HG02884 (cell line): ENCODE data around the gene GALNT16.
A peak's percentile ranks its signal among the peaks of the same experiment; 100 is the strongest.

ENCODE experiments used
- ATAC-seq: cut with Tn5 transposase; IDR thresholded peaks from one replicate; pipeline ENCODE4 v1.9.1; 2021; ENCODE audit warnings: mild to moderate bottlenecking, moderate library complexity; ENCODE audit not compliant: unreplicated experiment

Gene GALNT16

DNA sequence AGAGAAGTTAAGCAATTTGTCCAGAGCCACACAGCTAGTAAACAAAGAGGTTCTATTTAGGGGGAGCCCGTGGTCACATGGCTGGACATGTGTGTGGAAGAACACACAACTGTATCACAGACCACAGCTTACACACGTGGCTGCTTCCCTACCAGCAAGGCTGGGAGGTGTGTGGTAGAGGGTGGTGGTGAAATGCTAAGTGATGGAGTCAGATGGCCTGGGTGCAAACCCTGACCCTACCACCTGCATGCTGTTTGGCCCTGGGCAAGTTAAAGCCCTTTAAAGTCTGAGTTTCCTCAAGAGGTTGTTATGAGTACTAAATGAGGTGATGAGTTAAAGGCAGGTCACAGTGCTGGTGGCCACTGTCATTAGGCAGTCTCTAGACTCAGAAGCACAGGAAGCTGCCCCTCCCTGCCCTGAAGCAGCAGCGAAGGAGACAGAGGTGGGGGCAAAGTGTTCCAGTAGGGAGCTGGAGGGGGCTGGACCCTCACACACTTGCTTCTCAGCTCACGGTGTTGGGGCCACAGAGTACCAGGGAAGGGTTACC lies 73.9 kb downstream of the GALNT16 start:
- ATAC-seq: no peak

- ATAC-seq: no peak
Measured at GRCh38 chr14:69334576-69334975, 74.6 kb downstream of the GALNT16 start.

DNA sequence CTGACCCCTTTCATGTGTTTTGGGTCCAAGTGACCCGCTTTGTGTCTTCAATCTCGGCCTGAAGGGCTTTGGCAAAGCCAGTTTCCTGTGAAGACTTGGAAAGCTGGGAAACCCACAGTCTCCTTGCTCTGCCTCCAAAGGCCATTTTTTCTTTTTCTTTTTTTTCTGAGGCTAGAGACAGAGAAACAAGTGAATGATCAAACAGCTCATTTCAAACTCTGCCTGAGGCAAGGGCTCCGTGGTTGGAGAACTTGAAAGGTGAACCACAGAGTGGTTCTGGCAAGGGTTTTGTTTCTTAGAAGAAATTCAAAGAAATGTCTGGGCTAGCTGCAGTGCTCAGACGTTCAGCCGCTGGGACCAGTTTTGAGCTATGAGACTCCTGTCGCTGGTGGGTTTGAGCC lies 75.4 kb downstream of the GALNT16 start:
- no peak for ATAC-seq

DNA sequence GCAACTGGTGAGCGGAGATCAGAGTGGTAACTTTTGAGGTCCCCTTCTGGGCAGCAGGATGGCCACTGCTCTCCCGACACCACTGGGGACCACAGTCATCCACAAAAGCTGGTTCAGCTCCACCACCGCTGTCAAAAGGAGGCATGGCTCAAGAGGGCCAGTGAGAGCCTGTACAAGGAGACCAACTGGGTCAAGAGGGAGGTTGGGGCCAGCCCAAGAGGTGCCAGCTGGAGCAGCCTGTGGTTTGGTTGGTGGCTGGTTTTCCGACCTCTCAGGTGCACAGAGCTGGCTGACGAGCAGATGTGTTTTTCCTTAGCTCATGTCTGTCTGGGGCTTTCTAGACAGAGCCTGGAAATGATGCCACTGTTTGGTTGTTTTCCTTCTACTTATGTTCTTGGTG lies 78.0 kb downstream of the GALNT16 start:
- no peak for ATAC-seq

GRCh38 chr14:69339426-69339825 lies 79.5 kb downstream of the GALNT16 start:
- no peak for ATAC-seq

DNA sequence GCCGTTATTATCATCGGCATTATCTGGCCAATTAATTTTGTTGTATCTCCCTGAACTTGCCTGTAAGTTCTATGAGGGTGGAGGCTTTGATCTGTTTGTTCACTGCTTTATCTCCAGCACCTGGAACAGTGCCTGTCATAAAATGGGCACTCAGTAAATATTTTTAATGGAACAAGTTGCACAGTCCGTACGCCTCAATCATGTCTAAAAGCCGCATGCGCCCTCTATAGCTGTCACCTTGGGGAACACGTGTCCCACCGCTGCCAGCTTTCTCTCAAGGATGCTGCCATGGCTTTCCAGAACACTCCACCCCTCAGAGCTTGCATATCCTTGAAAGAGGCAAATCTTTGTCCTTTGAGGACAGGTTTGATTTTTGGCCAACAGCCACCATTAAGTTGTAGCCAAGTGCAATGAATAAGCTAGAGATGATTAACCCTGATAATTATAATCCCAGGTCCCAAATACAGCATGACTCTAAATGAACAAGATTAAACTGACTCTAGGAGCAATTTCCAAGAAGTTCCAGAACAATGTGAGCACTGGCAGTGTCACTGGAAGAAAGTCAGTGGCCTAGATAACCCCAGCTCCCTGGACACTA lies 83.1 kb downstream of the GALNT16 start:
- no peak for ATAC-seq

- ATAC-seq: no peak
Measured at GRCh38 chr14:69344171-69344570, 84.2 kb downstream of the GALNT16 start.

DNA sequence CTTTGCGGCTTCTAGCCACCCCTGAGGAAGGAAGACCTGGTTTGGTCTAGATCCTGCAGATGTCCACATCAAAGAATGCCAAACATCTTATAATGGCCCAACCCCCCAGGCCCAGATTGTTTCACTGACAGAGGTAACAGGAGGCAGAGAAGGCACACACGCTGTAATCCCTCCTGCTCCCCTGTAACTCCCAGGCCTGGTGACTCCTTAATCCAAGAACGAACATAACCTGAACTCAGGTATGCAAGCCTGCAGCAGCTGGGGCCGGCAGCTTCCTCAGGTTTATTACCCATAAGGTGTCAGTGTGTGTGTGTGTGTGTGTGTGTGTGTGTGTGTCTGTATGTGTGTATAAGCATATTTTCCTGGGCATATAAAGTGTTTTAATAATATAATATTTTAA lies 85.4 kb downstream of the GALNT16 start:
- ATAC-seq: no peak

DNA sequence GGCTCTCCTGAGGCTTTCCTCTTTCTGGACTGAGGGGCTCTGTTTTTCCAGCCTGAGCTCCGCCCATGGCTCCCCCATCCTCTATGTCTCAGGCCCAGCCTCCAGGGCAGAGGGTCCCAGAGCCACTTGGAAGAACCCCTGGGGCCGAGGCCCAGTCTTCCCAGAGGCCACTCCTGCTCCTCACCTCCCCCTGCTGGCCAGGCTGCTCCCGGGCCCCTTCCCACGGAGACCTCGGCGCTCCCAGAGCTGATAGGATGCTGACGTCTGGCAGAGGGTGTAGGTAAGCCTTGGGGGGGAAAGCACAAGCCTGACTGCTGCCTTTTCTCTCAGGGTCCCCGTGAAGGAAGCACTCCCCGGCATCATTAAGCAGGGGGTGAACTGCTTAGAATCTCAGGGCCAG lies 86.8 kb downstream of the GALNT16 start:
- ATAC-seq: no peak

- no peak for ATAC-seq
Measured at GRCh38 chr14:69349091-69349777, 89.3 kb downstream of the GALNT16 start.

DNA sequence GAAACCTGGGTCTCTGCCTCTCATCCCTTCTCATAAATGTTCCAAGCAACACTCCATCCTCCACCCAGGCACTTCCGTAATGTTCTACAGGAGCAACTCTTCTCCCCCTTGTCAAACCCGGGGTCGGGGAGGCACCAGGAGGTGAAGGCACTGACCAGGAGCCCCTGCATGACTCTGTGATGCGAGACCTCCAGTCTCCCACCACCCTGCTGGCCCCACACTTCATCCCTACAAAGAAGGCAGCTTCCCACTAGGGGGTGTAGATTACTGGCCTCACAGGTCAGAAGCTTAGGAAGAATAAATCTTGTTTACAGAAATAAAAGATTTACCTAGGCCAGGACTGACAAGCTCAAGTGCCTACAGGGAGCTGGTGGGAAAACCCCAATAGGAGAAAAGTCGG lies 90.9 kb downstream of the GALNT16 start:
- ATAC-seq: no peak

- no peak for ATAC-seq
Measured at GRCh38 chr14:69351385-69351784, 91.4 kb downstream of the GALNT16 start.

DNA sequence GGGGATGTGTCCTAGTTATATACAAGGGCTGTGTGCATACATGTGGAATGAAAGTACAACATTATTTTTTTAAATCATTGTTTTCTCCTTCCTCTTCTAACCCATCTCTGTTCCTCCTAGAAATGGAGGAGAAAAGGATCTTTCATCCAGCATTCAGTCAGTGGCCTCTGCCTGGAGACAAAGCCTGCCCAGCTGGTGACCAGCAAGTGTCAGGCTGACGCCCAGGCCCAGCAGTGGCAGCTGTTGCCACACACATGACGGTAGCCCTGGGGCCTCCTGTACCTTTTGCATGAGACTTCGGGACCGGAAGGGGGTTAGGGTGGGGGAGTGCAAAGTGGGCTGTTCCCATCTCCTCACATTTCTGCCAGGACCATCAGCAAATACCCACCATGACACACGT lies 92.0 kb downstream of the GALNT16 start:
- ATAC-seq: no peak

- no peak for ATAC-seq
Measured at GRCh38 chr14:69353168-69353567, 93.2 kb downstream of the GALNT16 start.

- peak; percentile 90 for ATAC-seq
Measured at GRCh38 chr14:69354383-69355153, 94.6 kb downstream of the GALNT16 start.

DNA sequence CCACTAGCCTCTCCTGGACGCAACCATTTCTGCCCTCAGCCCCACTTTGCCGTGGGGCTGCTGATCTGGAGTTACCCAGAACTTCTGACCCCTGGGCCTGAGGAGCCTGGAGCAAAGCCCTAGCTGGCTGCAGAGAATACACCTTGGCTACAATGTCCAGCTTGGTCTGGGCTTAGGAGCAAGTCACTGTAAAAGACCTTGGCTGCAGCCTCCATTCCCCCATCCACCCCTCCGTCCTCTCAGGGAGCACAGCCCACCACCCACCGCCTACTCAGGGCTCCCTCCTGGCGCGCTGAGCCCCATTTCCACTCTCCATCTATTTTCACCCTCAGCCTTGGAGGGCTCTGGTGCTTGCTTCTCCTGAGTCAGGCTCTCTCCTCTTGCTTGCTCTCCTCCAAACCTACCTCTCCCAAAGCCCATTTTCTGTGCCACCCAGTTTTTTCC lies 95.2 kb downstream of the GALNT16 start:
- no peak for ATAC-seq

DNA sequence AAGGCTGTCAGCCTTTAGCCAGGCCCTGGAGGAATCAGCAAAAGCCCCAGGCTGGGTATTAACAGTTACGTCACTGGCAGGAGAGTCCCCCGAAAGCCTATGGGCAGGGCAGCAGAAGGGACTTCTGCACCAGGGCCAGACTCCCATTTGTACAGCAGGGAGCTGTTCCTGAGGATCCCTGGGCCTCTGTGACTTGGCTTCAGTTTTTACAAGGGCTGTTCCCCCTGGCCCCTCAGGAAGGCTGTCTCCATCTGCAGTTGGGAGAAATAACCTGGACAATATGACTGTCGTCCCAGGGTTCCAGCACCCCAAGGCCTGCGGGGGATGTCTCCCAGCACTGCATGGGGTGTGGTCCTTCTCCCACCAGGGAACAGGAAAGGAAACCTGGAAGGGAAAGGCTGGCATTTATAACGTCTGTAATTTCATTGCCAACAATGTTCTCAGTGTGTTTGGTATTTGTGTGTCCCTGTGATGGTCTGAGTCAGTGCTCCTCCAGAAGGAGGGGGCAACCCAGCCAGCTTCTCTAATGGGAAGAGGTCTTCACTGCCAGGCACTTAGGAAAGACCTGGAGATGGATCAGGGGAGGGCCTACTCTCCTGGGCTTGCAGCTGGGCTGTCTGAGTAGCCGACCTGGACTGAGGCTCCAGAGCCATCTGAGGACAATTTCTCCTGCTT lies 95.8 kb downstream of the GALNT16 start:
- ATAC-seq: no peak

DNA sequence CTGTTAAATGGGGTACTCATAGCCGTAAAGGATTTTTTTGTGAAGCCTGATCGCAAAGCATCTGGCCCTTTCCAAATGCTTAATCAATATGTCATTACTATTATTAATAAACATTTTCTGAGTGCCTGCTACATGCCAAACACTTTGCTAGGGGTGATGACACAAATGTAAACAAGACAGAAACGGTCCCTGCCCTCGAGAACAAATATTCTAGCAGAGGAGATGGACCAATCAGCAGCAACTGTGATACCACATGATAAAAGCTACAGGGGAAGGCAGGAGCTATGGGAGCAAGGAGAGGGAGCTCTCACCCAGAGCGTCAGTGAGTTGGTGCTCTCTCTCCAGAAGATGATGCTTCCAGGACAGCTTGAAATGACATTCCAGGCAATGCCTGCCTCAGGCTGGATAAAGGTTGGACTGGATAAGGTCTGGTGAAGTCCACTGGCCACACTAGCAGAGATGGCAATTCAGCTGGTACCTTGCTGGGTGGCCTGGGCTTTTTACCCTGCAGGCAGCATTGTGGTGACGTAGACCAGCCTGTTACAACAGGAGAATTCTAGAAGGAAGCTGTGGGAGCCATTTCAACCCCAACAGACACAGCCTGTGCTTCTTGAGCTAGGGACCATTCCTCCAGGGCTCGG lies 97.1 kb downstream of the GALNT16 start:
- no peak for ATAC-seq

GRCh38 chr14:69357544-69358200 lies 97.7 kb downstream of the GALNT16 start:
- ATAC-seq: no peak
